ENCODE measurements around the gene ZNF385C. TPM values are rescaled to one million over a fixed set of nuclear protein-coding genes. Genes with fewer than 3 reads are reported as not detected.
A peak's percentile ranks its signal among the peaks of the same experiment; 100 is the strongest.

The ZNF385C gene
- polyA plus RNA-seq, 2 of the 4 experiments (the other 2 are of a cell fraction), result 0.13 to 0.61 TPM

DNA sequence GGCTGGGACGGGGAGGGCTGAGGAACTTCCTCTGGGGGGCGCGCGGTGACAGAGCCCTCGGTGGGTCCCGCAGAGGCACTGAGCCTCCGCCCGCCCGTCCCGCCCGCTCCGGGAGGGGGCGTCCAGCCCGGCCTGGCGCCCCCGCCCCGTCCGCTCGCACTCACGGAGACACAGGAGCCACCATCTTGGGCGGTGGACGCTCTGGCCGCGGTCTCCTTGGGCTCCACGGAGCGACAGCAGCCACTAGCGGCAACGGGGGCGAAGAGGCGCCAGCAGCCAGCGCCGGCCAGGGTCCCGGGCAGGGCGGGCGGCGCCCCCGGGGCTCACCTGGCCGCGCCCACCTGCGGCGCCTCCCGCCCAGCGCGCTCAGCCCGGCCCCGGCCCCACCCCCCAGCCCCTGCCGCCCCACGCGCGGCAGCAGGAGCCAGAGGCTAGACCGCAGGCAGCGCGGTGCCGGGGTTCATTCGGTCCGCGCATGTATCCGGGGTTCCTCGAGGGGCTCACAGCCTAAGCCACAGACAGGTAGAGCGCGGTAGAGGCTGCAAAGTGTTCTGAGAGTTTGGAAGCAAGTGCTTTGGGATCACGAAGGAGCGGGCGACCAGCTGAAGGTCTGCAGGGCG is 47.8 kb downstream of the ZNF385C start, which contains the start of gene C17orf113 (continued):
- TF ChIP-seq, protein P1, sequence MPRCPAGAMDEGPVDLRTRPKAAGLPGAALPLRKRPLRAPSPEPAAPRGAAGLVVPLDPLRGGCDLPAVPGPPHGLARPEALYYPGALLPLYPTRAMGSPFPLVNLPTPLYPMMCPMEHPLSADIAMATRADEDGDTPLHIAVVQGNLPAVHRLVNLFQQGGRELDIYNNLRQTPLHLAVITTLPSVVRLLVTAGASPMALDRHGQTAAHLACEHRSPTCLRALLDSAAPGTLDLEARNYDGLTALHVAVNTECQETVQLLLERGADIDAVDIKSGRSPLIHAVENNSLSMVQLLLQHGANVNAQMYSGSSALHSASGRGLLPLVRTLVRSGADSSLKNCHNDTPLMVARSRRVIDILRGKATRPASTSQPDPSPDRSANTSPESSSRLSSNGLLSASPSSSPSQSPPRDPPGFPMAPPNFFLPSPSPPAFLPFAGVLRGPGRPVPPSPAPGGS (IDR thresholded peaks at IDR 0.05), result peak; percentile 33; the same call in 1 of the 3 replicates
- TF ChIP-seq TFCP2L1 (CRISPR knock-in tag; IDR thresholded peaks at IDR 0.05) (no peak), JUNB (IDR thresholded peaks at IDR 0.05) (no peak), MYC (IDR thresholded peaks at IDR 0.05; ENCODE audit: borderline replicate concordance, low read length) (no peak), HEYL (CRISPR knock-in tag; IDR thresholded peaks at IDR 0.05) (no peak)

DNA sequence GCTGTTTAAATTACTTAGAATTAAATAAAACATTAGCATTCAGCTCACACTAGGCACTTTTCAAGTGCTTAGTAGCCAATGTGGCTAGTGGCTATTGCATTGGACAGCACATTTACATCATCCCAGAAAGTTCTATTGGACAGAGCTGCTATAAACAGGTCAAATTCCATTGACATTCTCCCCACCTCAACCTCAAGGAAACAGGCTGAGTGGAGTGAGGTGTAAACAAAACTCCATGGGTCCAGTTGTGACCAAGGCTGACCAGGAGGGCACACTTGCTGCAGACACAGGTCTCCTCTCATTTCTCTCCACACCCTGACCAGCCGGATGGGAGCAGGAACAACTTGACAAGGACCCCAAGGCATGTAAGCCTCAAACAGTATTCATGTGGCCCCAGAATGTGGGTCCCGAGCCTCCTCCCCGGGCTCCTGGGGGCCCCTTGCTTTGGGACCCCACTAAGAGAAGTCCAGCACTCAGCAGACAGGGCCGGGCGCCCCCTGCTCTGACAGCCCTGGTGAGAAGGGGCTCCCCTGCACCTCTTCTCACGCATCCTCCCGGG is 48.4 kb downstream of the ZNF385C start:
- ATAC-seq (peak; percentile 44 to 64), FAIRE-seq (no peak), DNase-seq (ENCODE audit: low read depth in 1 of 2, low spot score in 1 of 2) (peak in 1 of 2 experiments; percentile 70)
- TF ChIP-seq ESRRA (IDR thresholded peaks at IDR 0.05; ENCODE audit: borderline replicate concordance, low read length) (no peak), FOSB (CRISPR knock-in tag; IDR thresholded peaks at IDR 0.05) (no peak), EHMT2 (IDR thresholded peaks at IDR 0.05; ENCODE audit: low read depth) (no peak), CEBPB (IDR thresholded peaks at IDR 0.05) (no peak), ZFP36 (IDR thresholded peaks at IDR 0.05; ENCODE audit: borderline replicate concordance, partially characterized antibody) (no peak), KDM1A (IDR thresholded peaks at IDR 0.05; ENCODE audit: low read depth) (no peak), HOXB13 (CRISPR knock-in tag; IDR thresholded peaks at IDR 0.05; ENCODE audit: low read depth) (no peak)
- TF ChIP-seq, protein P2, sequence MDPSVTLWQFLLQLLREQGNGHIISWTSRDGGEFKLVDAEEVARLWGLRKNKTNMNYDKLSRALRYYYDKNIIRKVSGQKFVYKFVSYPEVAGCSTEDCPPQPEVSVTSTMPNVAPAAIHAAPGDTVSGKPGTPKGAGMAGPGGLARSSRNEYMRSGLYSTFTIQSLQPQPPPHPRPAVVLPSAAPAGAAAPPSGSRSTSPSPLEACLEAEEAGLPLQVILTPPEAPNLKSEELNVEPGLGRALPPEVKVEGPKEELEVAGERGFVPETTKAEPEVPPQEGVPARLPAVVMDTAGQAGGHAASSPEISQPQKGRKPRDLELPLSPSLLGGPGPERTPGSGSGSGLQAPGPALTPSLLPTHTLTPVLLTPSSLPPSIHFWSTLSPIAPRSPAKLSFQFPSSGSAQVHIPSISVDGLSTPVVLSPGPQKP (IDR thresholded peaks at IDR 0.05; ENCODE audit: low read depth, low read length), result no peak
- TF ChIP-seq, protein P3, sequence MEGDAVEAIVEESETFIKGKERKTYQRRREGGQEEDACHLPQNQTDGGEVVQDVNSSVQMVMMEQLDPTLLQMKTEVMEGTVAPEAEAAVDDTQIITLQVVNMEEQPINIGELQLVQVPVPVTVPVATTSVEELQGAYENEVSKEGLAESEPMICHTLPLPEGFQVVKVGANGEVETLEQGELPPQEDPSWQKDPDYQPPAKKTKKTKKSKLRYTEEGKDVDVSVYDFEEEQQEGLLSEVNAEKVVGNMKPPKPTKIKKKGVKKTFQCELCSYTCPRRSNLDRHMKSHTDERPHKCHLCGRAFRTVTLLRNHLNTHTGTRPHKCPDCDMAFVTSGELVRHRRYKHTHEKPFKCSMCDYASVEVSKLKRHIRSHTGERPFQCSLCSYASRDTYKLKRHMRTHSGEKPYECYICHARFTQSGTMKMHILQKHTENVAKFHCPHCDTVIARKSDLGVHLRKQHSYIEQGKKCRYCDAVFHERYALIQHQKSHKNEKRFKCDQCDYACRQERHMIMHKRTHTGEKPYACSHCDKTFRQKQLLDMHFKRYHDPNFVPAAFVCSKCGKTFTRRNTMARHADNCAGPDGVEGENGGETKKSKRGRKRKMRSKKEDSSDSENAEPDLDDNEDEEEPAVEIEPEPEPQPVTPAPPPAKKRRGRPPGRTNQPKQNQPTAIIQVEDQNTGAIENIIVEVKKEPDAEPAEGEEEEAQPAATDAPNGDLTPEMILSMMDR (IDR thresholded peaks at IDR 0.05), result no peak
- TF ChIP-seq, protein P4, sequence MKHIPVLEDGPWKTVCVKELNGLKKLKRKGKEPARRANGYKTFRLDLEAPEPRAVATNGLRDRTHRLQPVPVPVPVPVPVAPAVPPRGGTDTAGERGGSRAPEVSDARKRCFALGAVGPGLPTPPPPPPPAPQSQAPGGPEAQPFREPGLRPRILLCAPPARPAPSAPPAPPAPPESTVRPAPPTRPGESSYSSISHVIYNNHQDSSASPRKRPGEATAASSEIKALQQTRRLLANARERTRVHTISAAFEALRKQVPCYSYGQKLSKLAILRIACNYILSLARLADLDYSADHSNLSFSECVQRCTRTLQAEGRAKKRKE (CRISPR knock-in tag; IDR thresholded peaks at IDR 0.05; ENCODE audit: low read depth), result no peak
- TF ChIP-seq, protein P5, sequence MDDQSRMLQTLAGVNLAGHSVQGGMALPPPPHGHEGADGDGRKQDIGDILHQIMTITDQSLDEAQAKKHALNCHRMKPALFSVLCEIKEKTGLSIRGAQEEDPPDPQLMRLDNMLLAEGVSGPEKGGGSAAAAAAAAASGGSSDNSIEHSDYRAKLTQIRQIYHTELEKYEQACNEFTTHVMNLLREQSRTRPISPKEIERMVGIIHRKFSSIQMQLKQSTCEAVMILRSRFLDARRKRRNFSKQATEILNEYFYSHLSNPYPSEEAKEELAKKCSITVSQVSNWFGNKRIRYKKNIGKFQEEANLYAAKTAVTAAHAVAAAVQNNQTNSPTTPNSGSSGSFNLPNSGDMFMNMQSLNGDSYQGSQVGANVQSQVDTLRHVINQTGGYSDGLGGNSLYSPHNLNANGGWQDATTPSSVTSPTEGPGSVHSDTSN (IDR thresholded peaks at IDR 0.05), result no peak
- Histone ChIP-seq H3K27ac (peak overlapping the region; percentile 76 to 88), H3K4me1 (peaks cover 12% of the 10 kb centered on the region), H3K9me3 (no peaks in the 10 kb centered on the region), H3K4me2 (peak overlapping the region; percentile 81), H3K4me3 (peak overlapping the region; percentile 64)
- WGBS (ENCODE audit: missing lambda C conversion rate), result 0% methylated on average over 4 of the region's 7 CpGs
- CTCF ChIA-PET, result interaction anchor here (1.0 to 22.6 kb wide), 7 partner anchors 9 to 84 kb away, joined by 3 to 346 read pairs (median 5); partner anchors contain the start of genes CNP, DNAJC7 and NKIRAS2
- POLR2A ChIA-PET, result interaction anchor here (0.6 to 1.0 kb wide), 2 partner anchors 24 to 60 kb away, joined by 4 to 5 read pairs; no protein-coding TSS in a partner anchor

DNA sequence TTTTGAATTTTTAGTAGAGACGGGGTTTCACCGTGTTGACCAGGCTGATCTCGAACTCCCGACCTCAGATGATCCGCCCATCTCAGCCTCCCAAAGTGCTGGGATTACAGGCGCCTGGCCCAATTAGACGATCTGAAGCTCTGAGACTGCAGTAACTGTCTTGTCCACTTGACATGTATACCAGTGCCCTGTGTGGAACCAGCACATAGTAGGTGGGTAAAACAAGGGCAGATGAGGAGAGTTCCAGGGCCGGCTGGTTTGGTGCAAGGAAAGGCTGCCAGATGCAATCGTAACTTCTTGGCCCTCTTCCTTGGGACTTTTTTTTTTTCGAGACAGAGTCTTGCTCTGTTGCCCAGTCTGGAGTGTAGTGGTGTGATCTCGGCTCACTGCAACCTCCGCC is 50.9 kb downstream of the ZNF385C start:
- DNase-seq (ENCODE audit: low read depth in 1 of 2, low spot score in 1 of 2) (no peak), FAIRE-seq (no peak), ATAC-seq (no peak)
- POLR2A ChIA-PET, result no interaction called here
- 87% methylated on average over 12 of the region's 12 CpGs for whole genome bisulfite sequencing (ENCODE audit: missing lambda C conversion rate)
- H3K9me3 ChIP-seq, result no peaks in the 10 kb centered on the region
- CTCF ChIA-PET, result interaction anchor here (0.9 to 22.6 kb wide), 3 partner anchors 10 to 33 kb away, joined by 3 to 346 read pairs (median 3); partner anchors contain the start of genes DNAJC7 and NKIRAS2
- H3K4me2 ChIP-seq, result no peak overlapping the region
- peaks cover 12% of the 10 kb centered on the region for H3K4me1 ChIP-seq
- H3K4me3 ChIP-seq, result no peak overlapping the region
- TF ChIP-seq SMC3 (IDR thresholded peaks at IDR 0.05), result no peak
- no peak overlapping the region for H3K27ac ChIP-seq
